ENCODE measurements around the gene C14orf119.
A peak's percentile ranks its signal among the peaks of the same experiment; 100 is the strongest.

Gene C14orf119

DNA sequence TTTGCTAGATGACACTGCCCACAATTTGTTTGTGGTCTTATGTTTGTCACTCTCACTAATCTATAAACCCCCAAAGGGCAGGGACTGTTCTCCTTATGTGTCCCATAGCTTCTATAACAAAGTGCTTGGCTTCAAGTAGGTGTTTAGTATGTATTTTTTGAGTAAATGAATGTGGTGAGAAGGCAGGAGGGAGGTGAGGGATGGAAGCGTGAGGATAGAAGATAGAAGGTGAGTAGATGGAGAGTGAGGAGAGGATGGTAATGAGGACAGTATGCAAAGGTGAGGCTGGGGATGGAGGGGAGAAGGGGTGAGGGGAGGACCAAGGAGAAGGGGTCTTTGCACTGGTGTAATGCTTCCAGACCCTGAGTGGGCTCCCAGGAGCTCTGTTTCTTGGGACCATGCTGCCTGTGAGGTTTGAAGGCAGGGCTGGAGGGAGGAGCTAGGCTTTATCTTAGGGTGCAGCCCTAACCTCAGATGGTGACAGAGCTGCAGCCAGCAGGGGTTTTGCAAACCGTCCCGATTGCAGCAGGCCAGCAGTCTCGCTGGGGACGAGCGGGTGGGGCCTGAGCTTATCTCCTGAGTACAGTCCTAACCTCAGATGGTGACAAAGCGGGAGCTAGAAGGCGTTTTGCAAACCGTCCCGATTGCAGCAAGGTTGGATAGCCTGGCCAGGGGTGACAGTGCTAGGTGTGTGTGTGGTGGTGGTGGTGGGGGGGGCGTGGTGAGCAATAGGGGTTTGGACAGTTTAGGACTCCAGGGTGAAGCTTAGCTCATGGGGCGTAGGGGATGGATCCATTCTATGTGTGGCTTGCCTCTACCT is 17.3 kb downstream of the C14orf119 start:
- DNase-seq = no peak

DNA sequence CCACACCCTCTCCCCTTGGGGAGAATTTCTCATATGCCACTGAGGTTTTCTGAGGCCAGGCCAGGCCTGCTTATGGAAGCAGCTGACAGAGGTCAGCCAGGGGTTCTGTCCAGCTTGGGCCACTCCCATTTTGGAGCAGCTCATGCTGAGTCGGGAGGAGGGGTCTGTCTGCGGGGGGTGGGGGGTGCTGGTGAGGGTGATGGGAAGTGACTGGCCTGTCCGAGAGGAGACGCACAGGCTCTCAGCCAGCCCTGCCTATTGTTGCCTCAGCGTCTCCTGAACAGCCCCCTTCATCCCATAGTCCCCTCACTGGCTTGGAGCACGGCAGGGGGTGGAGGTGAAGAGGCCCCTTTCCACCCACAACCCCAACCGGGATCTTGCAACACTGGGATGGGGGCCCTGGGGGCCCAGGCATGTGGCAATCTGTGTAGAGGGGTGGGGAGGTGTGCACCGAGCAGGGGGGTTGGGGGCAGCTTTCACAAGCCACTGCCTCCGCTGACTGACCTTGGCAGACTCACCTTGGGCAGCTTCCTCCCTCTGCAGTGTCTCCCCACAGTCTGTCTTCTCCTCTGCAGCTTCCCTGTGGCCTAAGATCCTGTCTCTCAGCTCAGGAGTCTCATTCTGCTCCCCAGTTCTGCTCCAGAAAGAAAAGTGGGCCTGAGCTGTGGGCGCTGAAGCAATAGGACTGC is 18.3 kb downstream of the C14orf119 start:
- DNase-seq = no peak

DNA sequence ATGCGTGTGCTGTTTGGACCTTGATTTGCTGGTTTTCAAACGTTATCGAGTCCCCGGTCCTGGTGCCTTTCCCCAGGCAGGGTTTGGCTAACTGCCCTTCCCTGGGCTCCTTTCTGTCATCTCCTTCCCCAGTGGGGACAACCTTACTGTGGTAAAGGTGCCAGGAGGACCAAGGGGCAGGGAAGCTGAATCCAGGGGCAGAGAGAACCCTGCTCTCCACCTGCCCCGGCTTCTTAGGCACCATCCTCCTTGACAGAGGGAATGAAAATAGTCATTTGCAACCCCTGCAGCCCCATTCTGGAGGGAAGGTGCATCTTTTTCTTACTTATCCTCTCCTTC is 18.8 kb downstream of the C14orf119 start:
- DNase-seq = no peak

DNA sequence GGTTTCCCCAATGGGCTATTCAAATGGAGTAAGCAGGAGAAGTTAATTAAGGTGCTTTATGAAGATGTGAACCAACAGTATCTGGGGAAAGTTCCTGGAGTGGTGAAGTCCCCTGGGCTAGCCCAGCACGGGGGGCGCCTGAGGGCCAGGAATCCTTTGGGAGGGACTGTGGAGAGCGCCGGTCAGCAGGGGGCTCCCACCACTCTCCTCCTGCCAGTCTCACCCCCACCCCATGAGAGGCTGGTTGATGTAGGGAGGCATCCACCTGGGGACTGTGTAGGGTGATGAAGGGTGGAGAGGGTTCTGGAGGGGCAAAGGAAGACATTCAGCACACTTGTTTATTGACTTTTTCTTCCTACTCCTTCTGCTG is 19.3 kb downstream of the C14orf119 start:
- DNase-seq = no peak

DNA sequence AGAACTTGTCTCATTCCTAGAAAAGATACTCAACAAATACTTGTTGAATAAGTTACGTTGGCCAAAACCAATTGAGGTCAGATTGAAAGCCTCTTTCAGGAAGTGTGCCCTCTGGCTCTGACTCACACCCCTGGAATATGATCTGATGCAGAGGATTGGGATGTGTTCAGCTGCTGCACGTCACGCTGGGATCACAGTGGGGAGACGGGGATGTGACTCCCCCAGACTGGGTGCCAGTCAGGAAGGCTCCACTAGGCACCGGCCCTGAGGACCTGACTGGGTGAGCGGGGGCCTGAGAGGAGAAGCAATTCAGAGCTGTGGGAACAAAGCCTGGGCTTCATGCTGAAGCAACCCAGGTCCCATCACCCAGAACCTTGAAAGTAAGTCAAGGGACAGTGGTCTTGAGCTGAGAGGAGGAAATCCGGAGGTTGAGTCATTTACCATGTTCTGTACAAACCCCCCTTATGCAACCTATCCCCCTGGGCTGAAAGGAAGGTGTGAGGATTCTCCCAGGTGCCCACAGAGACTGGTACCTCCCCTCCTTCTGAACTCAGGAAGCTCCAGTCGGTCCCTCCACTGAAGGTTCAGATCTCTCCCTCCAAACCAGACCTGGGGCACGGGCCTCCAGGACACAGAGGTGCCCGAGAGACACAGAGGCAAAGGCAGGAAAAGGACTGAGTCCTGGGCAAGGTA is 19.9 kb downstream of the C14orf119 start:
- no peak for DNase-seq

DNA sequence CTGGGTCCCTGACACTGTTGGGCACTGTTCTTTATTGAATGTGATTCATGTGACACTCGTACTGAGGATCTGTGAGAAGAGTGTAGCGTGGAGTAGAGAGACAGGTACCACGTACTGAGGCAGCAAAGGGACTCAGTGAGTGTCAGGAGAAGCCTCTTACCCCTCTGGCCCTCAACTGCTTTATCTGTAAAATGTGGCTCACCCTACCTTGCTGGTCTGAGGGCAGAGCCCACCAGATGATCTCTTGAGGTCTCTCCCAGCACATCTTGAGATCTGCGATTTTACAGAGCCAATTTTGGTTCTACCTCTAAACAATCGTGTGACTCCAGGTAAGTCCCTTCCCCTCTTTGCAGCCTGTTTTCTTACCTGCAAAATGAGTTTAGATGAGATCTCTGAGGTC is 20.6 kb downstream of the C14orf119 start:
- DNase-seq = no peak

DNA sequence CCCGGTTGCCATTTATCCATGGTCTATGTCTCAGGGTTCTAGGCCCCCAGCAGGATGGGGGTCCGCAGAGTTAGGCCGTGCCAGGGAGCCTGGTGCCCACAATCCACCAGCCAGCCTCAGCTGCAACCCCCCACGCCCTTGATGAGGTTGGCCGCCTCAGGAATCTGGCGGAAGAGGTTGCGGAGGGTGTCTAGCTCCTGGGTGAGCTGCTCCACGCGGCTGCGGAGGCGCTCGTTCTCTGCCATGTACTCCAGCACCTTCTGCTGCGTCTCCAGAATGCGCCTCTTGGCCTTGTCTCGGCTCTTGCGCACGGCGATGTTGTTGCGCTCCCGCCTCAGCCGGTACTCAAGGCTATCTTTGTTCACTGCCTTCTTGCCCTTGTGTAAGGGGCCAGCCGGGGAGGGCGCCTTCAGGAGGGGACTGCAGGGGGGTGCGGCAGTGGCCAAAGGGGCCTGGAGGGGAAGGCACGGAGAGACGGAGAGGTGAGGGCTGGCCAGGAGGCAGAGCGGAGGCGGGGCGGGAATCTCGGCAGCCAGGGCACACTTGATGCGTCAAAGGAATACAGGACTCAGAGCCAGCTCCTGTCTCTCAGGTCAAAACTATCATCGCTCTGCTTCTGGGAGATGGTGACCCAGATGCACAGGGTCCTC is 22.2 kb downstream of the C14orf119 start:
- DNase-seq = no peak

DNA sequence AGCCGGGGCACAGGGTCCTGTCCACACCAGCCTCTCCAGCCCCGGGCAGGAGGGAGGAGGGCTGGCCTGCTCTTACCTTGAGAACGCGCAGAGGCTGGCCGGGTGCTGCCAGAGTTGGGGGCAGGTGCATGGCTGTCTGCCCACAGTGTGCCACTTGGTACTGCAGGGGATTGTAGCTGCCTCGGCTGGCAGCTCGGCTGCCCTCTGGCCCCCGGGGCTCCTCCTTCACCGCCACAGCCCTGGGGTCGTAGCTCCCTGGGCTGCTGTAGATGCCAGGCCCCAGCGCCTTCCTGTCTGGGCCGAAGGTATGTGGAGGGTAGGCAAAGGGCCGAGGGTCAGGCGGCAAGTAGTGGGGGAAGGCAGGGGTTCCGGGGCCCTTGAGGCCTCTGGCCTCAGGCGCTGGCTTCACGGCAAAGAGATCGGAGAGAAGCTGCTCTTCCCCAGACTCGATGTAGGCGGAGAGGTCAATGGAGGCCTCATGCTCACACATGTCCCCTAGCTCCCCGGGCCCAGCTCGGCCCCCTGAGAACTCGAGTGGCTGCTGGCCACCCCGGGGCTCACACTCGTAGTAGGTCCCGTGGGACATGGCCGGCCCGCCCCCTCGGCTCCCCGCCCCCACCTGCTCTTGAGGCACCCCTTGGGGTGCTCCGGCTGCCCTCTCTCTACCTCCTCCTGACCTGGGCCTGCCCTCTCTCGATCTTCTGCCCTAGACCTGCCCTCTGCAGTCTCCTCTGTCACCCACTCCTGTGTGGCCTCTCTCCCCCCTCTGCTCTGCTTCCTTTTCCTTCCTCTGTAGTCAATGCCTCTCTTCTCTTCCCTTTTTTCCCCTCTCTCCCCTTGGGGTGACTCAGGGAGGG is 23.4 kb downstream of the C14orf119 start, which contains the start of gene CEBPE:
CEBPE (minus strand) TSS at position 750 of the 857 bp plus-strand sequence; CDS start at position 586, 164 bp downstream.
- DNase-seq = no peak

DNA sequence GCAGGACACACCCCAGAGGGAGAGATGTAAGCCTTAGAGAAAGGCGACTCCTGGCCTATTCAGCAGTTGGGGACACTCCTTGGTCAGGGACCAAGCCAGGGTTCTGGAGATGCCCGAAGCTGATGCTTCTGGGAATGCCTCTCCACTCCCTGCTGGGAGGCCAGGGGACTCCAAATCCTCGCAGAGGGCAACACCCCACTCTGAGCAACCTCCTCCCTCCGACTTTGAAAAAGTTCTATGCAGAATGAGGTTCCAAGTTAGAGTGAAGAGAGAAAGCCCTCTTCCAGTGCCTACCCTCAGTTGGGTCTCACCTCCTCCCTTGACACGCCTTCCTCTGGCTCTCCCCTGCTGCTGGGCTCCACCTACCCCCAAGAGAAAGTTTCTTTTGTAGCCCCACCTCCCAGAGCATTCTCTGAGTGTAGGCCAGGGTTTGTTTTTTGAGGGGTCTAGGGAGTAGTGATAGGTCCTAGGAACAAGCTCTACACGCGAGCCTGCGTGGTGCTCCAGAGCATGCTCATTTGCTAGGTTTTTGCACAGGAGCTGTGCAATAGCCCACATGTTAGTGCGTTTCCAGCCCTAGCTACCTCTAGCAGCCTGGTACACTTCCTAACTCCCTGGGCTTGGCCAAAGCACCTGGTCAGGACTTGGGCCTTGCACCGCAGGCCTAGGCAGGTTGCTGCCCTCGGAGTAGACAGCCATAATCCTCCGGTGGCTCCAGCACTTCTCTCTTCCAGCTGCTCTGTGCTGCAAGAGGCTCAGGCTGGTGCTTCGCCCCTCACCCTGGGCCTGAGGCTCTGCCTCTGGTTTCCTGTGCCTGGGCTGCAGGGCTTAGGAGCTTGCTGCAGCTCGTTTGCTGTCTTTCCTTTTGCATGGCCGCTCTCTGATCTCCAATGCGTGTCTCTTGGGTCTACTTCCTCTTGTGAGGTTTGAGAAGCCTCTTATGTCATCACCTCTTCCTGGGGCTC is 24.3 kb downstream of the C14orf119 start:
- peak in 1 of 5 donors; percentile 72 for DNase-seq

DNA sequence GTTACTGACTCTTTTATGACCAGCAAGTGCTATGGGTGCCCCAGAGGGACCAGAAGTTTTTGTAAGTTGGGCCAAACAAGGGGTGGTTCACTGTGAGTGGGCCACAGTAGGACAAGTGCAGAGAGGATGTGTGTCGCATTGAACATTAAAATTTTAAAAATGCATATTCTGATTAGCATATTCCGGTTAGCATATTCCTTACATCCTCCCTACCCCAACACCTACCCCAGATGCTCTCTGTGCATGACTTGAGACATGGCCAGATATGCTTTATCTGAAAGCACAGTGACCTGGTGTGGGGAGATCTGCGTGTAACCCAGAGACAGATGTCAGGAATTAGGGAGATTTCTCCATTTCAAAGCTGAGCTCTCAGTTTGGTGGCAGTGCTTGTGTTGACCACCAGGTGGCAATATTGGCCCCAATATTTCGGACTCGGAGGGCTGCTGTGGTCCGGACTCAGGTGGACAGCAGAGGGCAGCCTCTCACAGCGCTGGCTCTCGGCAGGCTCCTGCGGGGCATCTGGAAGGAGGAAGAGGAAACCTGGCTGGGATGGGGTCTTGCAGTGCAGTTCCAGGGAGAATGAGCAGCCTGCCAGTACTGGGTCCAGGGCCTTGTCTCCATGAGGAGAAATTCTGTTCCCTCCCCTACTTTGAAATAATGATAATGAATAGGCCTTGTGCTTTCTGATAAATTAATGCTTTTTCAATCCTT is 25.4 kb downstream of the C14orf119 start:
- peak; percentile 56 to 82 (median 74) for DNase-seq

DNA sequence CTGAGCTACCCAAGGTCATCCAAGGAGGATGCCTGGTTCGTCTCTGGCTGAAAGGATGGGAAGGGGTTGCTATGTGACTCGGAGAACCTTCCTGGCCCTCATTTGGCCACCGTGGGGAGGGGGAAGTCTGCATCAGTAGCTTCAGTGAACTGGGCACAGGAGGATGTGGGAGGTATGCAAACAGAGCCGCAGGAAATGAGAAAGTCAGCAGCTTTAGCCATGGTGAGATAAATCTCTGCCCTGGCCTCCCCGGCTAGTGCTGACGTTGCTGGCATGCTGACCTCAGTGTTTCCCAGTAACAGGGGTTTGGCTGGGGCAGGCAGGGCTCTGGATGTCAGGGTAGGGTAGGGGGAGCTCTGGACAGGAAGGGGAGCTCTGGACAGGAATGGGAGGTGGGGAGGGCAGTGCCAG is 26.1 kb downstream of the C14orf119 start:
- DNase-seq = peak in 1 of 5 donors; percentile 27

DNA sequence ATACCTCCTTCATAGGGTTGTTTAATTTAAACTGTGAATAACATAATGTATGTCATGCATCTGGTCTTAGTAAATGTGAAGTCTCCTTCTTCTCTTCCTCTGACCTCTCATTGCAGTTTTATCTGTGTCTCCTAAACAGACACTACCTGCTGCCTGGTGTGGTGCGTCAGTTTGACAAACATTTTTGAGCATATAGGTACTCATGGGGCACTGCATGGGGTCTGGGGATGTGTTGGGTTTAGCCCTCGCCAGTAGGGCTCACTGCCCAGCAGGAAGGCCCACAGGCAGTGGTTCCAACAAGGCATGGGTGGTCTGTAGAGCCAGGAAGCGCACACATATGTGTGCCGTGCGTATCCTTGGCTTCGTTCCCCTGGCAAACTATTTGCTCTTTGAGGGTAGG is 26.8 kb downstream of the C14orf119 start:
- no peak for DNase-seq

DNA sequence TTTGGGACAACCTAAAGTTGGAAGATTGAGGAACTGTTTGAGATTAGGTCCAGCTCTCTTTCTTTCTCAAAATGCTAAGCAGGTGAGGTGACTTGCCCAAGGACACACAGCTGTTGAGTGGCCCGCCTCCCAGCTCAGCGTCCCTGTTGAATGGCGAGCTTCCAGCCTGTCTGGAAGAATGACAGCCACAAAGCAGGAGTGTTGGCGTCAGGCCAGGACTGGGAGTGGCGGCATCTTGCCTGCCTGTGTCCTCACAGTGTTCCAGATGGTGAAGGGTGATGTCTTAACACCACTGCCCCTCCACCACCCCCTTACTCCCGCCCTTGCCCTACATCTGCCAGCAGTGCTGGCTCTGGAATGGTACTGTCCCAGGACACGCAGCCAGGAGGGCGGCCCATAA is 28.1 kb downstream of the C14orf119 start:
- DNase-seq = no peak

DNA sequence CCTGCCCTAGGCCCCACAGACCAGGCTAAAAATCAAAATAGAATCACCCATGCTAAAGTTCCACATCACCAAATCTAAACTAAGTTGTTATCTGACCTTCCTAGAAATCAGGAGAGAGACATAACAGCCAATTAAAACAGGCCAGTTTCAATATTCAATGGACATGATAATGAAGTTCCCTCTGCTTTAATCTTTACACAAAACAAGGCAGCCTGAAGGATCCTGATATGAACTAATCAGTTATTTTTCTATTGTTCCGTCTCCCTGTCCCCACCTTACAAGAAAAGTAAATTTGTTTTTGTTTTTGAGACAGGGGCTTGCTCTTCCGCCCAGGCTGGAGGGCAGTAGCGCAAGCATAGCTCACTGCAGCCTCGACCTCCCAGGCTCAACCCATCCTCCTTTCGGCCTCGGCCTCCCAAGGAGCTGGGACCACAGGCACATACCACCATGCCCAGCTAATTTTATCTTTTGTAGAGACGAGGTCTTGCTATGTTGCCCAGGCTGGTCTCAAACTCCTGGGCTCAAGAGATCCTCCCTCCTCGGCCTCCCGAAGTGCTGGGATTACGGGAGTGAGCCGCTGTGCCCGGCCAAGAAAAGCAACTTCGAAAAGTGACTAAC is 29.1 kb downstream of the C14orf119 start:
- DNase-seq = no peak

DNA sequence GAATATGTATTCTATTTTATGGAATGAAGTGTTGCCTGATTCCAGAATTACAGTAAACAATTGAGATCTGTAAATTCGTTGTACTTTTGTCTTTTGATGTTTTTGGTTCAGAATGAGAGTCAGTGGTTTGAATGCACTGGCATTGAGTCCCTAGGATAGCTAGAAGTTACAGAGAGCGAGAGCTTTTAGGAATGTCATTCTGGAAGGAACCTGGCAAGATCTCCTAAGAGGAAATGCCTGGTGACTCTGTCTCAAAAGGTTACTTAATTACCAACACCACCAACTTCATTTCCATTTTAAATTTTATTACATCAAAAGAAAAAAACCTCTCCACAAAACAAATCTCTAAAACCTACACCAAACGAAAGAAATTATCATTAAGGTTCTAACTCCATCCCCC is 29.7 kb downstream of the C14orf119 start:
- DNase-seq = no peak

DNA sequence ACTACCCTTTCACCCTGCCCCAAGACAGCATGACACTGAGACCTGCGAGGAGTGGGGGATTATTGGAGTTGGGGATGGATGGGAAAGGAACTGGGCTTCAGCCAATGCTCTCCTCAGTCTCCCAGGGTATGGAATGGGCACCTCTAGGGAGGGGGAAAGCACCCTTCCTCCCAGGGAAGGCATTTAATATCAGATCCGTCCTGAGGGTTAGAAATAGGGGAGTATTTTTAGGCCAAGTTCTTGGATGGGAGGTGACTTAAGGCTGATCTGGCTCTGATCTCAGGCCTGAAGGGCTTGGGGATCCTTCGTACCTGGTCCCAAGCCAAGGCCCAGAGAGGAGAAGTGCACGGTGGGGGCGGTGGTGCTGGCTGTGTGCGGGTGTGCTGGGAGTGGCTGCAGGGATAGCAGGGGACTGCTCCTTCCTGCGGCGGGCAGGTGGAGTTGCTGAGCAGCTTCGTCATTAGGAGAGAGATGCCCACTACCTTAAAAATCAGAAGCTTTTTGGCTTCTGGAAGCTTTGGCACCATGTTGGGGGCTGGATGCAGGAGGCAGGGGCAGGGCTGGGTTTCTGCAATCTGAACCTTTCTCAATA is 30.7 kb downstream of the C14orf119 start:
- DNase-seq = no peak

DNA sequence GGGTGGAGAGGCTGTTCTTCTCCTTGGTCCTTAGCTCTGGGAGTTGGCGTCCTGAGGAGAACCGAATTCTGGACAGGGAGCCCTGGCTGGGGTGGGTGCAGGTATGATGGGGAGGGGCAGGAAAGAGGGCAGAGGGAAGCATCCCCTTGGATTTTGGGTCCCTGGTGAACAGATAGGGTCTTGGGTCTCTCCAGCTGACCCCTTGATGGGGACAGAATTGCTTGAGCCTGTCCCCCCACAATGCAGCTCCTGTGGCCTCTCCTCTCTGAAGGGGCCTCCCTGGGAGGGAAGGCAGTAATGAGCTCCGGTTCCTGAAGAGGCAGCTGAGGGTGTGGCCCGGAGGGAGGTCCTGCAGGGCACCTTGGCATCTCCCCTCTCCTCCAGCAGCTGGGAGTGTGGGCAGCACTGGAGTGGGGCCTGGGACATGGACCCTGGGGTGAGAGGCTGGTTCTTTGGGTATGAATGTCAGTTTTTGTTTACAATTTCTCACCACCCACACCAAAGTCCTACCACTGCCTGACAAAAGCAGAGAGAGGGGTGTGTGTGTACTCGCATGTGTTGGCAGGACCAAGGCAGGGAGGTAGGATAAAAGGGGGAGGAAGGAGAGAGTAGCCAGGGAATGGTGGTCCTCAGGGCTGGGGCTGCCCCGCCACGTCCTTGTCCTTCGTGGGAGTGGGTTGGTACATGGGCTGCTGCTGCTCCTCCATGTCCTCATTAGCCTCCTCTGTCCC is 31.4 kb downstream of the C14orf119 start:
- no peak for DNase-seq

DNA sequence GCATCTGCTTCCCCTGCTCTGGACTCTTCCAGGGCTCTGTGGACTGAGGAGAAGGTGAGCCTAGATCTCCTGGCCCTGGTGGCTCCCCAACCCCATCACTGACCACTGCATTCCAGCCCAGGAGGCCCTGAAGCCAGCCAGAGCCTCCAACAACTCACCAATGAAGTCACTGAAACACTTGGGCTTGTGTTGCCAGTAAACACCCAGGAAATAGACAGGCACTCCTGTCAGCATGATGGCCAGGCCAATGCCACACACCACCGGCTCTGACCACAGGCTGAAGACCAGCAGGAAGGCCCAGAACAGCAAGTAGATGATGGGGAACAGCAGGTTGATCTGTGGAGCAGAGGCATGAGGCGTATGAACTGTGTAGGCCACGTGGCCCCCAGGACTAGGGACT is 32.6 kb downstream of the C14orf119 start:
- DNase-seq = no peak

Data from T-helper 1 cell (primary cell).